Measurements from ENCODE around the gene MAP4.

The MAP4 gene

DNA sequence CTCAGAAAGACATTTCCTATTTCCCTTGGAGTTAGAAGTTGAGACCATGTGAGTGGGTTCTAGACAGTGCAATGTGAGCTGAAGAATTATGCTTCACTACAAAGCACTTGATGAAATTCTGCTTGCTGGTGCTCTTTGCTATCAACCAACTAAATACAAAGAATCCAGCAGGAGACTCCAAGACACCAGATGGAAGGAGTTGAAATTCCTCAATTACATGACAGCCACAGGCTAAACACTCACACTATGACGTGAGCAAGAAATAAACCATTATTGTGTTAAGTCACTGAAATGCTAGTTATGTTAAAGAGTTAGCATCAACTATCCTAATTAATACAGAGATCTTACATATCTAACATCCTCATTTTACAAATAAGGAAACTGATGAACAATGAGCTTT, 8.2 kb upstream of the MAP4 start:
- Histone ChIP-seq H3K27ac (ENCODE audit: extremely low read depth, low read depth, low read length) (no peak overlapping the region), H3K9me3 (ENCODE audit: control insufficient read depth, insufficient read depth, low read depth, low read length) (no peaks in the 10 kb centered on the region), H3K4me1 (ENCODE audit: control insufficient read depth, insufficient read depth, low read length) (peaks cover 8% of the 10 kb centered on the region; the same call in 1 of the 2 replicates), H3K36me3 (ENCODE audit: control insufficient read depth in 2 of 2, insufficient read depth in 1 of 2, low read length in 2 of 2) (no peaks in the 10 kb centered on the region), H3K4me3 (ENCODE audit: low read depth, low read length) (no peak overlapping the region)
- POLR2A ChIA-PET: no interaction called here
- CTCF ChIA-PET: interaction anchor here (0.9 to 1.0 kb wide), 2 partner anchors 9 to 23 kb away, joined by 3 to 6 read pairs; no protein-coding TSS in a partner anchor
- no peak for TF ChIP-seq GLIS1 (tag by site-specific recombination; IDR thresholded peaks at IDR 0.05)
- TF ChIP-seq, protein P1, sequence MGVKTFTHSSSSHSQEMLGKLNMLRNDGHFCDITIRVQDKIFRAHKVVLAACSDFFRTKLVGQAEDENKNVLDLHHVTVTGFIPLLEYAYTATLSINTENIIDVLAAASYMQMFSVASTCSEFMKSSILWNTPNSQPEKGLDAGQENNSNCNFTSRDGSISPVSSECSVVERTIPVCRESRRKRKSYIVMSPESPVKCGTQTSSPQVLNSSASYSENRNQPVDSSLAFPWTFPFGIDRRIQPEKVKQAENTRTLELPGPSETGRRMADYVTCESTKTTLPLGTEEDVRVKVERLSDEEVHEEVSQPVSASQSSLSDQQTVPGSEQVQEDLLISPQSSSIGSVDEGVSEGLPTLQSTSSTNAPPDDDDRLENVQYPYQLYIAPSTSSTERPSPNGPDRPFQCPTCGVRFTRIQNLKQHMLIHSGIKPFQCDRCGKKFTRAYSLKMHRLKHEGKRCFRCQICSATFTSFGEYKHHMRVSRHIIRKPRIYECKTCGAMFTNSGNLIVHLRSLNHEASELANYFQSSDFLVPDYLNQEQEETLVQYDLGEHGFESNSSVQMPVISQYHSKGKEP (tag by site-specific recombination; IDR thresholded peaks at IDR 0.05): no peak
- no peak for TF ChIP-seq ZFP41 (tag by site-specific recombination; IDR thresholded peaks at IDR 0.05; ENCODE audit: borderline replicate concordance)

DNA sequence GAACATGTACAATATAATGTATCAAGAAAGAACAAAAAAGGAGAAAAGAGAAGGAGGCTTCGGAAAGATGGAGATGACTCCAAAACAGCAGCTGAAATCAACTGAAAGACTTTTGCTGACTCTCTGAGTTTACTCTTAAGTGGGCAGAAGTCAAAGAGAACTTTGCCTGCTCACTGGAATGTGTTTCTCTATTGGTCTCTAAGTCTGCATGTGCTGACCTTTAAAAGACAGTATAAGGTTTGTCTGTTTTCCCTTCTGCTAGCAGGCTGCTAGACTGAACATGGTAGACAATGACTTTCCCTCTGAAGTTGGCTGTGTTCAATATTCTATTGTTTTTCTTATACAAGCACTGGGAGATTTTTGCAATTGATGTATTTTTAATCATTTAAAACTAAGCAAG, 7.2 kb upstream of the MAP4 start:
- Histone ChIP-seq H3K4me3 (ENCODE audit: low read depth, low read length) (no peak overlapping the region), H3K27ac (ENCODE audit: extremely low read depth, low read depth, low read length) (no peak overlapping the region), H3K36me3 (ENCODE audit: control insufficient read depth in 2 of 2, insufficient read depth in 1 of 2, low read length in 2 of 2) (no peaks in the 10 kb centered on the region), H3K9me3 (ENCODE audit: control insufficient read depth, insufficient read depth, low read depth, low read length) (no peaks in the 10 kb centered on the region), H3K4me1 (ENCODE audit: control insufficient read depth, insufficient read depth, low read length) (peaks cover 8% of the 10 kb centered on the region; the same call in 1 of the 2 replicates)
- ChIA-PET POLR2A (no interaction called here), CTCF (no interaction called here)
- no peak for TF ChIP-seq ZNF837 (tag by site-specific recombination; IDR thresholded peaks at IDR 0.05)
- no peak for TF ChIP-seq KLF1 (tag by site-specific recombination; IDR thresholded peaks at IDR 0.05)
- no peak for TF ChIP-seq ZNF202 (tag by site-specific recombination; IDR thresholded peaks at IDR 0.05; ENCODE audit: borderline replicate concordance)
- no peak for TF ChIP-seq ZNF433 (tag by site-specific recombination; IDR thresholded peaks at IDR 0.05; ENCODE audit: low read depth)
- no peak for TF ChIP-seq KLF9 (tag by site-specific recombination; IDR thresholded peaks at IDR 0.05; ENCODE audit: low read depth)
- no peak for TF ChIP-seq ZNF658 (tag by site-specific recombination; IDR thresholded peaks at IDR 0.05)
- TF ChIP-seq, protein P2, sequence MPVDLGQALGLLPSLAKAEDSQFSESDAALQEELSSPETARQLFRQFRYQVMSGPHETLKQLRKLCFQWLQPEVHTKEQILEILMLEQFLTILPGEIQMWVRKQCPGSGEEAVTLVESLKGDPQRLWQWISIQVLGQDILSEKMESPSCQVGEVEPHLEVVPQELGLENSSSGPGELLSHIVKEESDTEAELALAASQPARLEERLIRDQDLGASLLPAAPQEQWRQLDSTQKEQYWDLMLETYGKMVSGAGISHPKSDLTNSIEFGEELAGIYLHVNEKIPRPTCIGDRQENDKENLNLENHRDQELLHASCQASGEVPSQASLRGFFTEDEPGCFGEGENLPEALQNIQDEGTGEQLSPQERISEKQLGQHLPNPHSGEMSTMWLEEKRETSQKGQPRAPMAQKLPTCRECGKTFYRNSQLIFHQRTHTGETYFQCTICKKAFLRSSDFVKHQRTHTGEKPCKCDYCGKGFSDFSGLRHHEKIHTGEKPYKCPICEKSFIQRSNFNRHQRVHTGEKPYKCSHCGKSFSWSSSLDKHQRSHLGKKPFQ (tag by site-specific recombination; IDR thresholded peaks at IDR 0.05): no peak
- no peak for TF ChIP-seq ZNF792 (tag by site-specific recombination; IDR thresholded peaks at IDR 0.05)
- no peak for TF ChIP-seq ZNF394 (tag by site-specific recombination; IDR thresholded peaks at IDR 0.05; ENCODE audit: borderline replicate concordance)
- TF ChIP-seq, protein P1 (tag by site-specific recombination; IDR thresholded peaks at IDR 0.05): no peak

DNA sequence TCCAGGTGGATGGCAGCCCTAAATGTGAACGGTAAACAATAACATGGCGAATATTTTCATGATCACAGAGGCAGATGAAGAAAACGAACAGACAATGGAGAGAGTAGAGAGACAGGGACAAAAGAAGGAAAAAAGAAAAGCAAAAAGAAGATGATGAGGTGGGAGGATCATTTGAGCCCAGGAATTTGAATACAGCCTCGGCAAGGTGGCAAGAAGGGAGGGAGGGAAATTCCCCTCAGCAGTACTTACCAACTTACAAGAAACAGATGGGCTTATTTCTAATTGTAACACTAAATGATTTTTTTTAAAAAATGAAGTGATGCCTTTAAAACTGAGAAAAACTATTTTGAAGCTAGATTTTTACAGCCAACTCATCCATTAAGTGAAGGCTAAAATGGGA, 6.0 kb upstream of the MAP4 start:
- CTCF ChIA-PET: interaction anchor here (0.6 kb wide), 1 partner anchor 10 kb away, joined by 3 read pairs; no protein-coding TSS in a partner anchor
- H3K4me3 ChIP-seq (ENCODE audit: low read depth, low read length): no peak overlapping the region
- POLR2A ChIA-PET: no interaction called here
- no peak overlapping the region for H3K27ac ChIP-seq (ENCODE audit: extremely low read depth, low read depth, low read length)
- H3K4me1 ChIP-seq (ENCODE audit: control insufficient read depth, insufficient read depth, low read length): peaks cover 8% of the 10 kb centered on the region; the same call in 1 of the 2 replicates
- H3K9me3 ChIP-seq (ENCODE audit: control insufficient read depth, insufficient read depth, low read depth, low read length): no peaks in the 10 kb centered on the region
- no peaks in the 10 kb centered on the region for H3K36me3 ChIP-seq (ENCODE audit: control insufficient read depth in 2 of 2, insufficient read depth in 1 of 2, low read length in 2 of 2)
- TF ChIP-seq, protein P3, sequence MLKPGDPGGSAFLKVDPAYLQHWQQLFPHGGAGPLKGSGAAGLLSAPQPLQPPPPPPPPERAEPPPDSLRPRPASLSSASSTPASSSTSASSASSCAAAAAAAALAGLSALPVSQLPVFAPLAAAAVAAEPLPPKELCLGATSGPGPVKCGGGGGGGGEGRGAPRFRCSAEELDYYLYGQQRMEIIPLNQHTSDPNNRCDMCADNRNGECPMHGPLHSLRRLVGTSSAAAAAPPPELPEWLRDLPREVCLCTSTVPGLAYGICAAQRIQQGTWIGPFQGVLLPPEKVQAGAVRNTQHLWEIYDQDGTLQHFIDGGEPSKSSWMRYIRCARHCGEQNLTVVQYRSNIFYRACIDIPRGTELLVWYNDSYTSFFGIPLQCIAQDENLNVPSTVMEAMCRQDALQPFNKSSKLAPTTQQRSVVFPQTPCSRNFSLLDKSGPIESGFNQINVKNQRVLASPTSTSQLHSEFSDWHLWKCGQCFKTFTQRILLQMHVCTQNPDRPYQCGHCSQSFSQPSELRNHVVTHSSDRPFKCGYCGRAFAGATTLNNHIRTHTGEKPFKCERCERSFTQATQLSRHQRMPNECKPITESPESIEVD (tag by site-specific recombination; IDR thresholded peaks at IDR 0.05): 0 out of 2 replicates have a peak, but pooled peaks have one; percentile 9
- TF ChIP-seq ZNF560 (tag by site-specific recombination; IDR thresholded peaks at IDR 0.05; ENCODE audit: borderline replicate concordance) (no peak), EGR2 (tag by site-specific recombination; IDR thresholded peaks at IDR 0.05; ENCODE audit: low read depth) (no peak), ZBTB8A (tag by site-specific recombination; IDR thresholded peaks at IDR 0.05) (no peak)
- TF ChIP-seq, protein P4, sequence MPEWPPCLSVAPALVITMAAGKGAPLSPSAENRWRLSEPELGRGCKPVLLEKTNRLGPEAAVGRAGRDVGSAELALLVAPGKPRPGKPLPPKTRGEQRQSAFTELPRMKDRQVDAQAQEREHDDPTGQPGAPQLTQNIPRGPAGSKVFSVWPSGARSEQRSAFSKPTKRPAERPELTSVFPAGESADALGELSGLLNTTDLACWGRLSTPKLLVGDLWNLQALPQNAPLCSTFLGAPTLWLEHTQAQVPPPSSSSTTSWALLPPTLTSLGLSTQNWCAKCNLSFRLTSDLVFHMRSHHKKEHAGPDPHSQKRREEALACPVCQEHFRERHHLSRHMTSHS (tag by site-specific recombination; IDR thresholded peaks at IDR 0.05): no peak

All from HEK293 (cell line).